ENCODE measurements around the gene AKR1C3.
"Not testable (repeated sequence)": the region's sequence is repeated elsewhere in the genome, so short reads cannot be mapped to it uniquely, and the experiment has no call there.

AKR1C3 gene

GRCh38 chr10:5137699-5138098 lies 43.5 kb downstream of the AKR1C3 start:
- not testable (repeated sequence) for DNase-seq (ENCODE audit: low spot score)

- DNase-seq (ENCODE audit: low spot score), result no peak
Observed at GRCh38 chr10:5142199-5142598, 48.0 kb downstream of the AKR1C3 start.

- no peak for DNase-seq (ENCODE audit: low spot score)
Observed at GRCh38 chr10:5143137-5143536, 48.9 kb downstream of the AKR1C3 start.

GRCh38 chr10:5146920-5147254 lies 52.7 kb downstream of the AKR1C3 start:
- no peak for DNase-seq (ENCODE audit: low spot score)

GRCh38 chr10:5147255-5147980 lies 53.2 kb downstream of the AKR1C3 start:
- no peak for DNase-seq (ENCODE audit: low spot score)

GRCh38 chr10:5147981-5148677 lies 53.9 kb downstream of the AKR1C3 start:
- no peak for DNase-seq (ENCODE audit: low spot score)

GRCh38 chr10:5148678-5149032 lies 54.4 kb downstream of the AKR1C3 start:
- DNase-seq (ENCODE audit: low spot score), result no peak

GRCh38 chr10:5151076-5151475 lies 56.9 kb downstream of the AKR1C3 start:
- DNase-seq (ENCODE audit: low spot score), result no peak

- no peak for DNase-seq (ENCODE audit: low spot score)
Observed at GRCh38 chr10:5155951-5156350, 61.7 kb downstream of the AKR1C3 start.
